Measurements from ENCODE around the gene NRCAM.

DNA sequence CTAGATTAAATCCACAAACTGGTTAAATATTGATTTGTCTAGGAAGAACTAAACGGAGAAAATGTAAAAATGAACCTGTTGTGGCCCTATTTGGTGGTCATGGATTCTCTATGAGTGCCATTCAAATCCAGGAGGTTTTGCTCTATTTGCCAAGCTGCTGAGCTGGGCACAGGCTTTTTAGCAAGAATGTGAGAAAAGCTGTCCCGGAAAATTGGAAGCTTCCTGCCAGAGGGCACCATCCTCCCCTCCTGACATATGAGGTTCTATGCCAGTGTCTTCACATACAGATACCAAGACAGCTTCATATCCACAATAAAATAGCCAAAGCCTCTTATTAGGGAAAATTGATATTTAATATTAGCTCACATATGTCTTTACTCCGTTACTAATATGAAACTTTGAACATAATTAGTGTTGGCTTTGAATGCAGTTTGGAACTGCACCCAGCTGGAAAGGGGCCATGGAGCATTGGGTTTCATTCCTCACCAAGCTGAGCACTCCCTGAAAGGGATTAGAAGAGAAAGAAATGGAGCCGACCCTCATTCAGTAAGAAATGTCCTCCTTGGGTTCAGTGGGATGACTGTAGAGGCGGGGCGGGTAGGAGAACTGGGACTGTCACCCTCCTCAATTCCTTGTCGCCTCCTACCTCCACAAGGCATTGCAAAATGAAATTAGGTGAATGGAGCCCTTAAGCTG is 47.8 kb downstream of the NRCAM start:
- TF ChIP-seq POLR2AphosphoS5 (IDR thresholded peaks at IDR 0.05) (no peak), POLR2A (IDR thresholded peaks at IDR 0.05) (no peak)

Measured in sigmoid colon (tissue), 4 donors.